Body of pancreas (tissue), 4 donors: ENCODE results near the gene HSPA12A.

Source experiments
- POLR2A ChIP-seq, 3 donors: fragments of 450-650 bp; IDR thresholded peaks; one replicate each; pipeline ENCODE4 v1.6.1; 2016; ENCODE audit warnings: antibody characterized with exemption in 3 of 3, mild to moderate bottlenecking in 2 of 3
- TF ChIP-seq, protein P1 (sequence below), 7 experiments: fragments of 450-650 bp in 4 of 7; fragments of 200-600 bp in 3 of 7; sonication (generic) in 3 of 7; IDR thresholded peaks; one replicate each; pipeline ENCODE4 v1.5.1; 2016 to 2019; ENCODE audit warnings: antibody characterized with exemption in 7 of 7

DNA sequence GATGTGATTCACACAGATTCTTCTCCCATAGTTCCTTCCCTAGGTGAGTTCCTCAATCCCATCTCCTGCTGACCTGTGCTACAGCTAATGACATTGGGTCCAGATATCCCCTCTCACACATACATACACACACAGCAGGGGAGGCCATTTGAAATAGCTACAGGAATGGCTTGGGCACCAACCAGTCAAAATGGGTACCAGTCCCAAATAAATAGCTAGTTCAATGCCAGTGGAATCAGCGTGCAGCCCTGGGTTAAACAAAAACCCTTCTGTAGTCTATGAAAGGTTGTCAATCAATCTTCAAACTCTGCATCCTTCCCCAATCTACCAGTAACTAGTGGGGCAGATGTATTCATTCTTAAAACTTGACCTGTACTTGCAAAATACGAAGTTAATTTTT lies 112.3 kb downstream of the HSPA12A start:
- TF ChIP-seq, protein P1, sequence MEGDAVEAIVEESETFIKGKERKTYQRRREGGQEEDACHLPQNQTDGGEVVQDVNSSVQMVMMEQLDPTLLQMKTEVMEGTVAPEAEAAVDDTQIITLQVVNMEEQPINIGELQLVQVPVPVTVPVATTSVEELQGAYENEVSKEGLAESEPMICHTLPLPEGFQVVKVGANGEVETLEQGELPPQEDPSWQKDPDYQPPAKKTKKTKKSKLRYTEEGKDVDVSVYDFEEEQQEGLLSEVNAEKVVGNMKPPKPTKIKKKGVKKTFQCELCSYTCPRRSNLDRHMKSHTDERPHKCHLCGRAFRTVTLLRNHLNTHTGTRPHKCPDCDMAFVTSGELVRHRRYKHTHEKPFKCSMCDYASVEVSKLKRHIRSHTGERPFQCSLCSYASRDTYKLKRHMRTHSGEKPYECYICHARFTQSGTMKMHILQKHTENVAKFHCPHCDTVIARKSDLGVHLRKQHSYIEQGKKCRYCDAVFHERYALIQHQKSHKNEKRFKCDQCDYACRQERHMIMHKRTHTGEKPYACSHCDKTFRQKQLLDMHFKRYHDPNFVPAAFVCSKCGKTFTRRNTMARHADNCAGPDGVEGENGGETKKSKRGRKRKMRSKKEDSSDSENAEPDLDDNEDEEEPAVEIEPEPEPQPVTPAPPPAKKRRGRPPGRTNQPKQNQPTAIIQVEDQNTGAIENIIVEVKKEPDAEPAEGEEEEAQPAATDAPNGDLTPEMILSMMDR (IDR thresholded peaks at IDR 0.05), result no peak
- no peak for TF ChIP-seq POLR2A (IDR thresholded peaks at IDR 0.05)
